CD1c-positive myeloid dendritic cell (primary cell): ENCODE results near the gene RHOBTB1.
"Not testable (repeated sequence)": the region's sequence is repeated elsewhere in the genome, so short reads cannot be mapped to it uniquely, and the experiment has no call there.

Experiments
- DNase-seq: peaks from one replicate; pipeline ENCODE4 v3.0.0-alpha.2; 2016; ENCODE audit errors: extremely low spot score

RHOBTB1 gene

GRCh38 chr10:60906825-60907224 is 37.2 kb downstream of the RHOBTB1 start:
- DNase-seq: not testable (repeated sequence)

GRCh38 chr10:60906411-60906810 is 37.6 kb downstream of the RHOBTB1 start:
- DNase-seq: no peak

GRCh38 chr10:60905580-60905979 is 38.4 kb downstream of the RHOBTB1 start:
- no peak for DNase-seq

- DNase-seq: no peak
Measured at GRCh38 chr10:60903096-60903495, 40.9 kb downstream of the RHOBTB1 start.

- DNase-seq: no peak
Measured at GRCh38 chr10:60901561-60902235, 42.3 kb downstream of the RHOBTB1 start.

- no peak for DNase-seq
Measured at GRCh38 chr10:60899266-60899665, 44.7 kb downstream of the RHOBTB1 start.

- no peak for DNase-seq
Measured at GRCh38 chr10:60898321-60898720, 45.7 kb downstream of the RHOBTB1 start.

GRCh38 chr10:60896810-60897209 is 47.2 kb downstream of the RHOBTB1 start:
- no peak for DNase-seq

GRCh38 chr10:60896033-60896432 is 48.0 kb downstream of the RHOBTB1 start:
- no peak for DNase-seq

GRCh38 chr10:60894786-60895185 is 49.2 kb downstream of the RHOBTB1 start:
- DNase-seq: no peak

GRCh38 chr10:60893231-60893630 is 50.8 kb downstream of the RHOBTB1 start:
- no peak for DNase-seq

- no peak for DNase-seq
Measured at GRCh38 chr10:60892571-60892970, 51.4 kb downstream of the RHOBTB1 start.

- DNase-seq: no peak
Measured at GRCh38 chr10:60890811-60891210, 53.2 kb downstream of the RHOBTB1 start.

GRCh38 chr10:60883187-60883586 is 60.8 kb downstream of the RHOBTB1 start:
- no peak for DNase-seq

GRCh38 chr10:60878224-60878623 is 65.8 kb downstream of the RHOBTB1 start:
- DNase-seq: no peak

GRCh38 chr10:60877777-60878120 is 66.2 kb downstream of the RHOBTB1 start:
- no peak for DNase-seq

GRCh38 chr10:60877061-60877776 is 66.8 kb downstream of the RHOBTB1 start:
- no peak for DNase-seq

GRCh38 chr10:60873758-60874157 is 70.2 kb downstream of the RHOBTB1 start:
- no peak for DNase-seq

- no peak for DNase-seq
Measured at GRCh38 chr10:60872451-60872850, 71.5 kb downstream of the RHOBTB1 start.

- no peak for DNase-seq
Measured at GRCh38 chr10:60871215-60871614, 72.8 kb downstream of the RHOBTB1 start.

- no peak for DNase-seq
Measured at GRCh38 chr10:60870803-60871202, 73.2 kb downstream of the RHOBTB1 start.

GRCh38 chr10:60870416-60870728 is 73.6 kb downstream of the RHOBTB1 start:
- no peak for DNase-seq

- no peak for DNase-seq
Measured at GRCh38 chr10:60869652-60870415, 74.2 kb downstream of the RHOBTB1 start.
